Neural cell (in vitro differentiated cells): Measurements from ENCODE around the gene GATAD2A. TPM values are rescaled to one million over a fixed set of nuclear protein-coding genes. Genes with fewer than 3 reads are reported as not detected.
"Not testable (repeated sequence)": the region's sequence is repeated elsewhere in the genome, so short reads cannot be mapped to it uniquely, and the experiment has no call there.

ENCODE experiments used
- H2AFZ ChIP-seq: fragments of 200-600, 300-800 bp; sonication (generic), shearing (Covaris generic); 2 replicates; pipeline ENCODE4 v1.6.0; 2014; ENCODE audit warnings: low read depth, mild to moderate bottlenecking, antibody characterized with exemption, low read length, moderate library complexity
- H3F3A ChIP-seq: fragments of 200-600 bp; shearing (Covaris generic); 2 replicates; pipeline ENCODE4 v1.6.1; 2016; ENCODE audit warnings: mild to moderate bottlenecking, moderate library complexity, mixed read lengths, antibody characterized with exemption, low read length; ENCODE audit not compliant: insufficient read depth, poor library complexity, severe bottlenecking
- H3K27ac ChIP-seq: fragments of 200-600, 300-800 bp; sonication (generic), shearing (Covaris generic); 2 replicates; pipeline ENCODE4 v1.5.1; 2014; ENCODE audit warnings: mild to moderate bottlenecking, low read length, moderate library complexity
- H3K27me3 ChIP-seq: fragments of 300-800, 200-600 bp; sonication (generic), shearing (Covaris generic); 2 replicates; pipeline ENCODE4 v1.6.0; 2014; ENCODE audit warnings: mild to moderate bottlenecking, low read depth, low read length, moderate library complexity; ENCODE audit not compliant: insufficient read depth
- H3K36me3 ChIP-seq: fragments of 300-800, 200-600 bp; sonication (generic), shearing (Covaris generic); 2 replicates; pipeline ENCODE4 v1.5.1; 2014; ENCODE audit warnings: mild to moderate bottlenecking, antibody characterized with exemption, low read length, moderate library complexity; ENCODE audit not compliant: insufficient read depth
- H3K4me2 ChIP-seq: fragments of 300-800, 200-600 bp; sonication (generic), shearing (Covaris generic); 2 replicates; pipeline ENCODE4 v1.6.0; 2014; ENCODE audit warnings: mild to moderate bottlenecking, low read length
- H3K4me3 ChIP-seq: fragments of 300-800, 200-600 bp; sonication (generic), shearing (Covaris generic); 2 replicates; pipeline ENCODE4 v1.5.1; 2014; ENCODE audit warnings: mild to moderate bottlenecking, low read length, moderate library complexity
- H3K79me2 ChIP-seq: fragments of 200-600 bp; shearing (Covaris generic); replicated peaks from 2 replicates; pipeline ENCODE4 v1.6.0; 2014; ENCODE audit warnings: mild to moderate bottlenecking, low read length, moderate library complexity; ENCODE audit not compliant: insufficient read depth
- H3K9ac ChIP-seq: fragments of 300-800, 200-600 bp; sonication (generic), shearing (Covaris generic); 2 replicates; pipeline ENCODE4 v1.6.1; 2016; ENCODE audit warnings: mild to moderate bottlenecking, low read length, mixed read lengths
- H3K9me2 ChIP-seq: fragments of 200-600 bp; shearing (Covaris generic); 2 replicates; pipeline ENCODE4 v1.6.1; 2016; ENCODE audit warnings: mild to moderate bottlenecking, low read length, mixed read lengths; ENCODE audit not compliant: insufficient read depth
- H3K9me3 ChIP-seq: fragments of 200-600, 300-800 bp; sonication (generic), shearing (Covaris generic); 2 replicates; pipeline ENCODE4 v1.6.1; 2016; ENCODE audit warnings: mild to moderate bottlenecking, mixed run types, low read length, moderate library complexity, mixed read lengths
- H4K20me1 ChIP-seq: fragments of 200-600 bp; shearing (Covaris generic); 2 replicates; pipeline ENCODE4 v1.6.1; 2016; ENCODE audit warnings: mild to moderate bottlenecking, mixed run types; ENCODE audit not compliant: insufficient read depth
- EP300 ChIP-seq: fragments of 450-650 bp; conservative IDR thresholded peaks from 2 replicates; pipeline ENCODE4 v1.6.1; 2014; ENCODE audit warnings: antibody characterized with exemption, mild to moderate bottlenecking, moderate library complexity; ENCODE audit not compliant: poor library complexity, severe bottlenecking
- MXI1 ChIP-seq: fragments of 450-650 bp; conservative IDR thresholded peaks from 2 replicates; pipeline ENCODE4 v1.6.1; 2014; ENCODE audit warnings: antibody characterized with exemption, mild to moderate bottlenecking; ENCODE audit not compliant: poor library complexity, severe bottlenecking
- POLR2AphosphoS5 ChIP-seq: IDR thresholded peaks from 2 replicates; pipeline ENCODE4 v1.6.1; 2012
- RAD21 ChIP-seq: fragments of 450-650 bp; conservative IDR thresholded peaks from 2 replicates; pipeline ENCODE4 v1.6.1; 2014; ENCODE audit warnings: antibody characterized with exemption, mild to moderate bottlenecking, moderate library complexity
- SMC3 ChIP-seq: fragments of 450-650 bp; conservative IDR thresholded peaks from 2 replicates; pipeline ENCODE4 v1.6.1; 2014; ENCODE audit warnings: antibody characterized with exemption, mild to moderate bottlenecking, moderate library complexity; ENCODE audit not compliant: poor library complexity
- TAF1 ChIP-seq: IDR thresholded peaks from 2 replicates; pipeline ENCODE4 v1.6.1; 2012; ENCODE audit warnings: low read depth
- polyA plus RNA-seq: library from polyadenylated mRNA; depleted of rRNA; stranded (reverse); fragments of >200 nt; gene quantifications from 2 replicates; pipeline ENCODE4 v1.2.3, GENCODE V29; 2014

The GATAD2A gene
- polyA plus RNA-seq, 1 donor from 2014 or later = 13.9 TPM

- Histone ChIP-seq H2AFZ (no peak overlapping the region), H3K27ac (no peak overlapping the region), H4K20me1 (no peaks in the 10 kb centered on the region), H3K9me3 (no peaks in the 10 kb centered on the region), H3K9me2 (no peaks in the 10 kb centered on the region), H3K9ac (no peak overlapping the region), H3K36me3 (no peaks in the 10 kb centered on the region), H3K79me2 (peaks cover 10% of the 10 kb centered on the region), H3K27me3 (no peaks in the 10 kb centered on the region), H3F3A (peaks cover 3% of the 10 kb centered on the region), H3K4me3 (no peak overlapping the region), H3K4me2 (no peak overlapping the region)
- no peak for TF ChIP-seq SMC3
- no peak for TF ChIP-seq POLR2AphosphoS5
- TF ChIP-seq TAF1 = no peak
- TF ChIP-seq MXI1 = no peak
- no peak for TF ChIP-seq EP300
Observed at GRCh38 chr19:19388568-19389555, 16.6 kb upstream of the GATAD2A start.

DNA sequence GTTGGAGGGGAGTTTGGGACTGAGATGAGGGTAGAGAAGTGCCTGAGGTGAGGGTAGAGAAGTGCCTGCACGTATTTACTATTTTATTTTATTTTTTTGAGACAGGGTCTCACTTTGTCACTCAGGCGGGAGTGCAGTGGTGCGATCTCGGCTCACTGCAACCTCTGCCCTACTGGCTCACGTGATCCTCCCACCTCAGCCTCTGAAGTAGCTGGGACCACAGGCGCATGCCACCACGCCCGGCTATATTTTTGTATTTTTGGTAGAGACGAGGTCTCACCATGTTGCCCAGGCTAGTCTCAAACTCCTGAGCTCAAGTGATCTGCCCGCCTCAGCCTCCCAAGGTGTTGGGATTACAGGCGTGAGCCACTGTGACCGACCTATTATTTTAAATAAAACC, 15.8 kb upstream of the GATAD2A start:
- H3K4me2 ChIP-seq, H3K9me2 ChIP-seq, H3K9ac ChIP-seq, H3K4me3 ChIP-seq, H3F3A ChIP-seq, H2AFZ ChIP-seq, H3K27me3 ChIP-seq, H3K27ac ChIP-seq, H3K36me3 ChIP-seq, H3K9me3 ChIP-seq, H4K20me1 ChIP-seq: not testable (repeated sequence)
- peaks cover 10% of the 10 kb centered on the region for H3K79me2 ChIP-seq

DNA sequence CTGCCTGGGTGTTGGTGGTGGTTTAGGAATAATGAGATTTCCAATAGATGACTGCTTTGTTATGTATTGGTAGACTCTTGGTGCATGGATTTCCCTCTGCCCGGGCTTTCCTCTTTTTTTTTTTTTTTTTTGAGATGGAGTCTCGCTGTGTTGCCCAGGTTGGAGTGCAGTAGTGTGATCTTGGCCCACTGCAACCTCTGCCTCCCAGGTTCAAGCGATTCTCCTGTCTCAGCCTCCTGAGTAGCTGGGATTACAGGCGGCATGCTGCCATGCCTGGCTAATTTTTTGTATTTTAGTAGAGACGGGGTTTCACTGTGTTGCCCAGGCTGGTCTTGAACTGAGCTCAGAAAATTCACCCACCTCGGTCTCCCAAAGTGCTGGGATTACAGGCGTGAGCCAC, 11.1 kb upstream of the GATAD2A start:
- H3K4me2 ChIP-seq, H3K4me3 ChIP-seq, H3K9me2 ChIP-seq, H3K9ac ChIP-seq, H3K27me3 ChIP-seq, H3K36me3 ChIP-seq, H4K20me1 ChIP-seq, H3F3A ChIP-seq, H3K27ac ChIP-seq, H2AFZ ChIP-seq, H3K79me2 ChIP-seq, H3K9me3 ChIP-seq: not testable (repeated sequence)

GRCh38 chr19:19399733-19400433, 5.6 kb upstream of the GATAD2A start:
- Histone ChIP-seq H3K4me3 (no peak overlapping the region), H2AFZ (no peak overlapping the region)

More at GRCh38 chr19:19399733-19400433, 5.6 kb upstream of the GATAD2A start:
- no peaks in the 10 kb centered on the region for H4K20me1 ChIP-seq
- no peaks in the 10 kb centered on the region for H3K9me2 ChIP-seq
- no peak overlapping the region for H3K27ac ChIP-seq
- no peaks in the 10 kb centered on the region for H3K9me3 ChIP-seq
- H3K79me2 ChIP-seq = no peaks in the 10 kb centered on the region
- H3K27me3 ChIP-seq = no peaks in the 10 kb centered on the region
- H3K36me3 ChIP-seq = no peaks in the 10 kb centered on the region
- no peak overlapping the region for H3K9ac ChIP-seq
- H3K4me2 ChIP-seq = no peak overlapping the region
- TF ChIP-seq RAD21 = no peak
- H3F3A ChIP-seq = no peaks in the 10 kb centered on the region
